NOMO-1 (cell line): ENCODE results near the gene HIBADH.

Source experiments
- DNase-seq, 2 experiments: peaks; one replicate each; lab custom pipeline; 2025; ENCODE audit not compliant: unreplicated experiment in 2 of 2; lab: John Stamatoyannopoulos, UW

The HIBADH gene

DNA sequence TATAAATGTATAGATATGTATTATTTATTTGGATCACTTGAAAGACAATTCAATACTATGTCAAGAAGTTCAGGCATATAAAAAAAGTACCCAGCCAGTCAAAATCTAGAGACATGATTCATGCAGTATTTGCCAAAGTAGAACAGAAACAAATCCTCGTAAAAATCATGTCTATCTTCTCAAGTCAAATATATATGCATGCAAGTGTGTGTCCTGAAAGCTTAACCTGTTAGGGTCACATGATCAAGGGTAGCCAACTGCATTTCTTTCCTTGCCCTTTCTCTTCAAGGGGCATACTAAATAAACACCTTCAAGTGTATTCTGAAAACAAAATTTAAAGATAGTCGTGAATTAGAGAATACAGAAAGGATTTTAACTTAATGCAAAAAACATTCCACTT, 107.0 kb downstream of the HIBADH start:
- no peak for DNase-seq

DNA sequence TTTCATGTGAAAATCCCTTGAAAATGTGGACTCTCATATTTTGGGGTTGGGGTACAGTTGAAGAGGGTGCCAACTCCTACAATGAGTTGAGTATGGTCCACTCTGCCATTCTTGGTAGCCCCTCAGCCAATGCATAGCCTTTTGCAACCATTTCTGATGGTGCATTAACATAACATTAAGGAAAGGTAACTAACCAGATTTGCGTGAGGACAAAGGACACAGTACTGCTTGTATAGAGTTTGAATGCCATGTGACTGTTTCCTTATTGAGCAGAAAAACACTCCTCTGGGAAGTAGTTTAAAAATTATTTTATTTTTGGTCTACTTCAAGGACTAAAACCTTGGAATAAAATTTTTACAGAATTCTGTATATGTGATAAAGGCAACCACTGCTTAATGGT, 107.9 kb downstream of the HIBADH start:
- no peak for DNase-seq

DNA sequence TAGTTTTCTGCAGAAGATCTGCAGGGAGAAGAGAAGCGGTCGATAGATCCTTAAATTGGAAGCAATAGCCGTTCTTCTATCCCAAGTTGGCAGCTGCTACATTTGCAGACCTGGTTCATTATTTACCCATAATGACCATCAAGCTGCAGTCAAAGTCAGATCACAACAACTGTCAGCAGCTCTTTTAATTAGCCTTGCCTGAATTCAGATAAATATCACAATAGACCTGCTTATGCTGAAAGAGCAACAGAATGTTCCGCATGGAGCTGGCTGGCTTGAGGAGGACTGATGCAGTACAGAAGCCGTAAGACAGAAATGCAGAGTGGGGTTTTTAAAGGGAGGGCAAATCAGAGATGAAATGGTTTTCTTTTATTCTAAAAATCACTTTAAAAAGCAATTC, 109.4 kb downstream of the HIBADH start:
- DNase-seq, result no peak

DNA sequence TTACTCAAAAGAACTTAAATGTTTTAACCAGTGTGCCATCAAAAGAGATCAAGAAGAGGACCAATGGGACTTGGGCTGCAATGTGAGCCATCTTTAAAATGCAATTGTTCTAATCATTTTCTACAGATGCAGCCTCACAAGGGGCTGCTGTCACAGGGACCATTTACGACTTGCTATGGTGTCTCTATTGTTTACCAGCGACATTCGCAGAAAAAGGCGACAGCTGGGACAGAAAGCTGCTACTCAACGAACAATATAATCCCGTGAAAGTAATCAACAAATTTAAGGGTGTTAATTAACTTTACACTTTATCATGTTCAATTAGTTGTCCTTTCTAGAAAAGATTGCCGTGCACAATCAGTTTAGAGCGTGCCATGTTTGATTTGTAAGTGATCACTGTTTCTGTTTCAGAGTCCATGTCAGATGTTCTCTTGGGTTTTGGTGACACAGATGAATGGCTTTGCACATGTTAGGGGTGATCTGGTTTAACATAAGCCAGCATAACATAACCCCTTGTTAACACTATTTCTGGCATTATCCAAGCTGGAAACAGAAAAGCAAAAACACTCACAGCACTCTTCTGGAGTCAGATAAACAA, 110.8 kb downstream of the HIBADH start:
- no peak for DNase-seq

DNA sequence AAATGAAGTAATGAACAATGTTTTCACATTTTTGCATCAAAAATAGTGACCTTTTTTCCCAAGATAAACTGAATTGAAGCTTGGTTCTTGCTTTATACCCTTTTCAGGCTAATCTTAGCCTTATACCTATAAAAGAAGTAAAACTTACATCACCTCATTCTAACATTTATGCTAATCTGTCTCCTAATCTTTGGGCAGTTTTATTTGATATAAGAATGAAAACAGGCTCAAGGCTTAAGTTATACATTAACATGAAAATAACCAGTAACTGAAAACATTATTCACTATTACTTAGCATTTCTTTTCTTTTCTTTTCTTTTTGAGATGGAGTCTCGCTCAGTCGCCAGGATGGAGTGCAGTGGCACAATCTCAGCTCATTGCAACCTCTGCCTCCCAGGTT, 113.1 kb downstream of the HIBADH start:
- no peak for DNase-seq

DNA sequence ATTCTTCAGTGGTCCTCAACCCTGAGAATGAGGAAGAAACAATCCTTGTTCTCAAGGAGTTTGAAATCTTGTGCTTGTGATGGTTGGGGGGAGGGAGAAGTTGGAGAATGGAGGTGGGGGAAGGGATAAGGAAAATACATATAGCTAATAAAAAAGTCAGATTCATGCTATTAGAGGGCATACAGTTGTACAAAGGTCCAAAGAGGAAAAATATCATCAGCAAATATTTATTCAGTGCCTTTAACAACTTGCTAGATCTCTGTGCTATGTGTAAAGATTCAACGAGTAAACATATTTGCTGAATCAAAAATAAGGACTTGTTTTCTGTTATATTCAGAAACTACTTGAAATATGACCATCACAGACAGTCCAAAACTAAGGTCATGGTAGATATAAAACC, 114.4 kb downstream of the HIBADH start:
- no peak for DNase-seq

DNA sequence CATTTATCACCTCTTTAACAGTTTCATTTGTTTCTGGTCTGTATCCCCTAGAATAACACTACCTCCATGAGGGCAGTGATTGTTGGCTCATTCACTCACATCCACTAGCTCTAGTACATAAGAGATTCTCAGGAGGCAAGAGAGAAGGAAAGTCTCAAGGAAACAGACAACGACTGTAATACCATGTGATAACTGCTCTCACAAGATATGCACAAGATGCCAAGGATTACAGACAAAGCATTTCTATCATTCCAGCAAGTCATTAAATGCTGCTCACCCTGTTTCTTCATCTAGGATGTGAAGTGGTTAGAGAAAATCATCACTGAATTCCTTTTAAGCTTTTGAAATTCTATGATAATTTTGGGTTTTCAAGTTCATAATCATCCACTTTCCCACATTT, 115.3 kb downstream of the HIBADH start:
- DNase-seq, result no peak

DNA sequence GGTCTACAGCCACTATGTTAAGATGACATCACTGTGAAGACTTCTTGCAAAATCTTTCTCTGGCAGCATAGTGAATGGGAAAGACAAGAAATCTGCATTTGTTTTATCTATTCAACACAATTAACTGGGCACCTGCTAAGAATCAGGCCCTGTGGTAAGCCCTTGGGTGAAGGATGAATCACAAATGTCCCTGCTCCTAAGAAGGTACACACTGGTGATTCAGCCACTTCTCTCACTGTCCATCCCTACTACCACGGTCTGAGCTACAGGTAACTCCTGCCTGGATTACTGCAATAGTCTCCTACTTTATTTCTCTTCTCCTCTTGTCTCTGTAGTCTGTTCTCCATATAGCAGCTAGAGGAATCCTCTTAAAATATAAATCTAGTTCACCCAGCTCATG, 116.1 kb downstream of the HIBADH start:
- DNase-seq, result no peak

DNA sequence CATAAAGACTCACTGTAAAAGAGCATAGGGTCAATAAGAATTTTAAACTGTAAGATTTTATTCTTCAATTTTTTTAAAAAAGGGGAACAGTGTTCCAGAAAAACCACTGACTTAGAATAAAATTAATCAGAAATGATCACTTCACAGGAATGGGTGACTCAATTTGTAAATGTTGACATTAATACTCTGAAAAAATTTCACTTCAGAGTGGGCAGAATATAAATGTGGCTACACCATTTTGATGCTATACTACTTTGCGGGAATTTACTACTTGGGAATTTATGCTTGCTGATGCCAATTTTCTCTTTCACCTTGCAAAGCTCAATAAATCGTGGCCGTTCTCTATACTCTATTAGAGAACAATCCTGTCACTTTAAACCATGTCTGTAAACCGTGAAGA, 126.9 kb downstream of the HIBADH start:
- no peak for DNase-seq

DNA sequence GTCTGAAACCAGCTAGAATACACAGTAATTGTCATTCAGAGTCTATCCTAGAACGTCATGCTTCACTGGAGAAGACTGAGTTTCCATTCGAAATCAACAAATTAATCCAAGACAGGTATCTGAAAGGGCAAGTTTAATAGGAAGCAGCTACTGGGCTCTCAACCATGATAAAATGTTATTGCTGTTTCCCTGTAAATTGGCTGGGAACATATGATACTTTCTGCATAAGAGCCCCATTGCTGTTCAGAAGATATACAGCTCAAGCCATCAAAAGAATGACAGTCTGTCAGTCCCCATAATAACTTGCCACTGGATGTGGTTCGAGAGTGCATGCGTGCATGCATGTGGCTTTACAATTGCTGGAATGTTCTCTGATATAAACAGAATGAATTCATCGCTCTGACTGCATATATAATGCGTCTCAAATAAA, 129.0 kb downstream of the HIBADH start:
- no peak for DNase-seq

DNA sequence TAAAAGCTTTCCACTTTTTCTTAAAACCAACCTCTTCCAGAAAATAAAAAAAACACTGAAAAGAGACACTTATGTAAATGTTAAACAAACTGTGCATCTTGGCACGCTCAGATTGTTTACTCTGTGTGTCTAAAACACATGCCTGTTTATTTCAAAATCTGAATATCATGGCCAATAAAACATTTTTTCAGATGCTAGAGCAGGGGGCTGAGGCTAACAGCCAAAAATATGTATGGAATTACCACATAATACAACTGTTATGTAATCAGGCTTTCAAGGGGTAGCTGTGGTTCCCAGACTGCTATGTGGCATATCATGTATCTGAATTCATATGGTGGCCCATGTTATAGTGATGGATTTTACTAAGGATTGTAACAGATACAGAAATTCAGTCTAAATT, 130.4 kb downstream of the HIBADH start:
- no peak for DNase-seq

DNA sequence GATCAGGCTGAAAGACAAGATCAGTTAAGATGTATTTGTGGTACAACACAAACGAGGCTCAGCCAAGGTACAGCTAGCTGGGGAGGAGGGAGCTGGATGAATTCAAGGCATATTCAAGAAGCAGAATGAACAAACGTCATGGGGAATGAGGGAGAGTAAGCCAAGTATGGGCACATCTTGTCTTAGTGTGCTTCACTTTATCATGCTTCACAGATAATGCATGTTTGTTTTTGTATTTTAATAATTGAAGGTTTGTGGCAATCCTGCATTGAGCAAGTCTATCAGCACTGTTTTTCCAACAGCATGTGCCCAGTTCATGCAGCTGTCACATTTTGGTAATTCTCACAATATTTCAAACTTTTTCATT, 135.4 kb downstream of the HIBADH start:
- no peak for DNase-seq

DNA sequence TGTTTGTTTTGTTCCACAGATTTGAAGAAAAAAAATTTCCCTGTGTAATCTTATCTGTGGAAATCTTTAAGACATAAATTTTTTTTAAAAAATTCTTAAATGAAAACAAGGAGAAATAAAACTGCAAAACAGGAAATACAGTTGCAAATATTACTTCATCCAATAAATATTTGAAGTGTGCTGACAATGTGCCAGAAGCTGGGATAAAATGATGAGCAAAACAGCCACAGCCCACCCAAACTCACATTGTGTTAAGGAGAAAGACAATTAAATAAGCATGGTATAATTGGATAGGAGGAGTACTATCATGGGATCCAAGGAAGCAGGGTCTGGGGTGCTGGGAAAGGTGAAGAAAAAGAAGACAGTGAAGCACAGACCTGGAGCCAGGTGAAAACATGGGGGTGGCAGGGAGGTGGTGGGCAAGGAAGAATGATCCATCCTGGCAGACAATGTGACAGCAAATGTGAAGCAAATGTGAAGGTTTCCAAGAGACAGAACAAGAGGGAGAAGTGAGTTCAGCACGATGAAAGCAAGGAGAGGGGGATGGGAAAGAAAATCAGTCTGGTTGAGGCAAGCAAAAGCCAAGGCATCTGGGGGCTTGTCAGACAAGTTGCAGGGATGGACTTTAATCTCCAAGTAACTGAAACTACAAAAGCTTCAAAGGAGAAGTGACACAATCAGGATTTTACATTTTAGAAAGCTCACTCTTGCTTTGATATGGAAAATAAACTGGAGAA, 135.9 kb downstream of the HIBADH start:
- DNase-seq, result no peak

DNA sequence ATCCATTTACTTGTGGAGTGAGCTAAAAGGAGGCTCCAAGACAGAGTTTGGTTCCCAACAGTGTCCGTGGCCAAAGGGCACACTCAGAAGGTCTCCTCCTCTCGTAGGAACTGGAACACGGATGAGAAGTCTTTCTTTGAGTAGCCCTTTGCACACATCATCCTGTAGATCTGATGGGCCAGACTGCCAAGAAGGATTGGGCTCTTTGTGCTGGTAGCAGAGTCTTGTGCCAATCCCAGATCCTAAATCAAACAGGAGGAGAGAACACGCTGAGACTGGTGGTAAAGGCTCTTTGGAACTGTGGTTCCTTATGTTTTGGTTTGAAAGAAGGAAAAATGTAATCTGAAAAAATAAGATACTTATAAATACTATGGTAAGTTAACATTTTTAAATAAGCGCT, 136.6 kb downstream of the HIBADH start:
- DNase-seq, result no peak

DNA sequence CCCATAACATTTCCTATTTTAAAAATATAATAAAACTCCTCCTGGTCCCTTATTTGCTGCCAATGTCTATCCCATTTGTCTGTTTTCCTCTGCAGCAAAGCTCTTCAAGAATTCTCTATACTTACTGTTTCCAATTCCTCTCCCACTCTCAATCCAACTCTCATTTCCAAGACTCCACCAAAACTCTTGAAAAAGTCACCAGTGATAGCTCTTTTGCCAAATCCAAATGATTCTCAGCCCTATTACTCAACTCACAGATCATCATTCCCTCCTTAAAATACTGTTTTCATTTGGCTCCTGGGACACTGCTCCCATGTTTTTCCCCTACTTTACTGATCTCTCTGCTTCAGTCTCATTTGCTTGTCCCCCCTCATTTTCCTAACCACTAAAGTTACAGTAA, 139.4 kb downstream of the HIBADH start:
- DNase-seq, result no peak

DNA sequence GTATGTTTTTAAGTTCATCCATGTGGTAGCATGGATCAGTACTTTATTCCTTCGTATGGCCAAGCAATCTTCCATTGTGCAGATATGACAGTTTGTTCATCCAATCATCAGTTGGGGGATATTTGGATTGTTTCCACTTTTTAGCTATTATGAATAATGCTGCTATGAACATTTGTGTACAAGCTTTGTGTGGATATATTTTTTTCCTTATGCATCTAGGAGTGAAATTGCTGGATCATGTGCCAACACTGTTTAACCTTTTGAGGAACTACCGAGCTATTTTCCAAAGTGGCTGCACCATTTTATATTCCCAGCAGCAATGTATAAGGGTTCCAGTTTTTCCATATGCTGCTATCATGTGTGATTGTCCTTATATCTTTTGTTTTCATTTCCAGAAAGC, 140.1 kb downstream of the HIBADH start:
- DNase-seq, result no peak

DNA sequence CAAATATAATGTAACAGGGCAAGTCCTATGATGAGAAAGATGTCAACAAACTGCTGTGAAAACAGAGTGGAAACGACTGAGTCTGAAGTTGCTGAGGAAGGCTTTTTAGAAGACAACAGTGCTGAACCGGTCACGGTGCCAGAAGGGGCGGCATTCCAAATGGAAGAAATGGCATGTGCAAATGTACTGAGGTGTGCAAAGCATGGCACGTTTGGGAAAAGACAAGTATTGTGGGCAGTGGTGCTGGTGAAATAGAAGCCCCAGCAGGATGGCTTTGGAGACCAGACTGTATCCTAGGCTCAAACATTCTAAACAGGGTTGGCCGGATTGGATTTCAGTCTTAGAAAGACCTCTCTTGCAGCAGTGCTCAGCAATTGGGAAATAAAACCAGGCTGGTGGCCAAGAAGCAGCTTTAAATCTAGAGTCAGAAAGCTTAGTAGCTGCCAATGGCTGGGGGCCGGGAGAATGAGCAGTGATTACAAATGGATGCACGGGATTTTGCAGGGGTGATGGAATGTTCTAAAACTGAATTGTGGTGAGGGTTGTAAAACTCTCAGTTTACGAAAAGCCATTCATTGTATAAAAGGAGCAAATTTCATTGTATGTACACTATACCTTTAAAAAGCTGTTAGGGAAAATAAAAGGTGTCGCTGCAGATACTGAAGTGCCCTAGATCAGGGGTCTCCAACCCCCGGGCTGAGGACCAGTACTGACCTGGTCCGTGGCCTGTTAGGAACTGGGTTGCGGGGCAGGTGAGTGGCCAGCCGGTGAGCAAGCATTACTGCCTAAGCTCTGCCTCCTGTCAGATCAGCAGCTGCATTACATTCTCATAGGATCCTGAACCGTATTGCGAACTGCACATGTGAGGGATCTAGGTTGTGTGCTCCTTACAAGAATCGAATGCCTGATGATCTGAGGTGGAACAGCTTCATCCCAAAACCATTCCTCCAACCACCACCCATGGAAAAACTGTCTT, 141.6 kb downstream of the HIBADH start:
- DNase-seq, result no peak

DNA sequence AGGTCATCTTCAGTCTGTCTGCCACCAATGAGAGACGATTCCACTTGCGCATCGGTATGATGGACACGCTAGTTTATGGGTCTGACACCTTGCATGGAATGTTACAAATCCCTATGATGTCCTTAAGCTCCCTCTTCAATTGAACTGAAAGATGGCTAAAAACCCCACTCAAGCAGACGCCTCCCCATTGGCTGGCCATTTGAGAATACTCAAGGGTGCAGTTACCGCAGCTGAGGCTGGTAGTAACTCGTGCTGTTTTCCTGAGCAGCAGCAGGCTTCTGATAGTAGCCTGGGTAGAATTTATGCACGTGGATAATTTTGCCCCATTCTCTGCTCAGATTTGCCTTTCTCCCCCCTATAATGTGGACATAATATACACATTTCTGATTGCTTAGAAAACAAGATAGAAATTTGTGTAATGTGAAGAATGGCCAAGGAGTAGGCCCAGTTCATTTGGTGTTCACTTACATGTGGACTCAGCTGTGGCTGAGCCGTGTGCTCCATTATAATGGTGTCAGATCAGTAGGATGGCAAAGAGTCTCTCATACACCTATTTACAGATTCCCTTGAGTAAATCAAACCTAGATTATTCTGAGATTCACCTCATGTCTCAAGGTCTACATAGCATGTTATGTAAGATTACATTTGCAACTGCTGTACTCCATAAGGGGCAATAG, 142.8 kb downstream of the HIBADH start:
- no peak for DNase-seq

DNA sequence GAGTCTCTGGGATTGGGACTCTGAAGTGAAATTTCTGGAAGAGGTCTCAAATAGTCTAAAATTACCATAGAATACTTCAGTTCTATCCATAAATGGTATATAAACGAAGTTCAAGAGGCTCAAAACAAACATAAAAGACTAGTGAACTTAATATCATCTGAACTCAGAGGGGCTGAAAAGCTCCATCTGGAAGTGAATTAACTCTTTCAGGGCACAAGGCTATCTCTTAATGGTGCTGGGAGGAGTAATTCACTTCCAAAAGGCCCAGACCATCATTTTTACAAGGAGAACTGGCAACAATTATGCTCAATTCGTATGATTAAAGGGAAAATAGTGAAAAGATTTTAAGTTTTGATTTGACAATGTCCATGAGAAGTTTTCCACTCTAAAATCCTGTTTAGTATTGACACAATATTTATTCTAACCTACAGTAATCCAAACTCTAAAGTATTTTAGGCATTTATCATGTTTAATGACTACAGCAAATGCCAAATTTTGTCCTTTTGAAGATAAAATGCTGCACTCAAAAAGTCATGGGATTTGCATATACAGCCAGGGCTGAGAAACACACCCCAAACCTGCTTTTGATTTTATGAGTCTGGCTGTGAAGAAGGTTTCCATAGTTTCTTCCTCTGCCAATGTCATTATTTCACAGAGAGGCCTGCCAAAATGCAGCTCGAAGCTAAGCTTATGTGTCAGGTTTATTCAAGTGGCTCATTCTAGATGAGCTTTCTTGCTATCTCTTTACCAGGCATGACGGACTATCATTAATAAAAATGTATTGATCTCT, 143.9 kb downstream of the HIBADH start:
- no peak for DNase-seq

DNA sequence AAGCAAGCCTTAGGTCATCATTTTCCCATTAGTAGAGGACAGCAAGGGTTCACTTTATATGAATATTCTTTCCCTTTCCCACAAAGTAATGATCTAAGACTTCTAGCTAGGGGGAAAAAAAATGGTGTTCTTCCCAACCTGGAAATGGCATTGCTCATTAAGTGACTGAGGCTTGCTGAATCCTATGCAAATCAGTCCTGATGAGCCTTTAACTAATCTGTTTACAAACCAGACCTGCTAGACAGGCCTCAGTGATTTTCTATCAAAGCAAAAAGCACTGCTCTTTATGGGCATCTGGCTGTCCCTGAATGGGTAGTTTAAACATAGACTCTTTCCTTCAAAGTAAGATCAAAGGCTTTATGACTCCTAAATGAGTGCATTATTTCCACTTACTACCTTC, 146.3 kb downstream of the HIBADH start:
- DNase-seq, result no peak
